ENCODE measurements around the gene KIRREL3.

KIRREL3 gene

DNA sequence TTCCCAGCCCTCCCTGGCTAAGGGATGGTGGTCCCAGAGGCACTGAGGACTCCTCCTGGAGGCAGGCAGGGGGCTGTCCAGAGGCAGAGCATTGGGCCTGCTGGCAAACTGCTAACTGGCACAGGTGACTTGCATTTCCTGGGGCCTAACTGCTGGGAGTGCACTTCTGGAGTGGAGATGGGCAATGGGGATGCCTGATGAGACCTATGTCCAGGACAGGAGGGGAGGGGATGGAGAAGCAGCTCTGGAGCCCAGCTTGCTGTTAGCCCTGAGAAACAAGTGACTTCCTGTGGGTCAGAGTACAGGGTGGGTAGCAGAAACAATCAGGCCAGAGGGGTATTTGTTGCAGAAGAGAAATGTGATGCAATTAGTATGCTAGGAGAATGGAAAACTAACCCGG, 391.9 kb downstream of the KIRREL3 start:
- Histone ChIP-seq H3K9me3 (ENCODE audit: control insufficient read depth, insufficient read depth, low read length) (no peaks in the 10 kb centered on the region), H3K27ac (ENCODE audit: low read depth, low read length) (no peak overlapping the region), H3K9ac (ENCODE audit: low read depth, low read length) (no peak overlapping the region), H3K4me3 (ENCODE audit: low read depth, low read length) (no peak overlapping the region), H3K4me1 (ENCODE audit: control insufficient read depth, insufficient read depth, low read length) (peaks cover 16% of the 10 kb centered on the region; the same call in 1 of the 2 replicates), H3K27me3 (ENCODE audit: control insufficient read depth, insufficient read depth, low read length) (no peaks in the 10 kb centered on the region), H3K36me3 (ENCODE audit: control insufficient read depth, insufficient read depth, low read length) (no peaks in the 10 kb centered on the region)

DNA sequence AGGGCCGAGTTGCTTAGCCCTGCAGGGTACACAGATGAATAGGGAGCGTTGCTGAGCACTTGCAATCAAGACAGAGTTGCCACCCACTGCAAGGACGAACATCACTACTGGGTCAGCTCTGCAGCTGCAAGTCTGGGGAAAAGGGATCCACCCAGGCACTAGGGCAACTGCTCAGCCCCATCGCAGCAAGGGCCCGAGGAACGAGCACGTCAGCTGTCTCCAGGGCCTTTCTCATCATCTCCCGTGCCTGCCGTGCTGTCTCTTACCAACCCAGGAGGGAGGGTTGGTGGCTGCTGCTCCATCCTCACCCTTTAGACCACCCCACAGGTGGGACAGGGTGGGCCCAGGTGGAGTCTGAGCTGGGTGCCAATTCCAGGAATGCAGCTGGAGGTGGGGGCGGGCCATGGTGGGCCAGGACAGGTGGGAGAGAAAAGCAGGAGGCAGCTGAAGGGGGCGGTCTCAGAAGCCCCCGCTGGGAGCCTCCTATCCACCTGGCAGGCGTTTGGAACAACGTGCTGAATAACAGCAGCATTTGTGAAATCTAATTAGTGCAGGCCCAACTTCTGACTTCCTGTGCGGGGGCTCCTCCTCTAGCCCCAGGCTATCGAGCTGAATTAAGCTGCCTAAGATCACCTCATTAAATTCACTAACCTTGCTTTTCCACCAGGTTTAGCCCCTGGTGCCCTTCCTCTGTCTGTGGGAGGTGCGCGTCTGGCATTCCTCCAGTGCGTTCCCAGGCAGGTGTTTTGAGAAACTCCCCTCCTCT, 392.6 kb downstream of the KIRREL3 start:
- Histone ChIP-seq H3K9me3 (ENCODE audit: control insufficient read depth, insufficient read depth, low read length) (no peaks in the 10 kb centered on the region), H3K27ac (ENCODE audit: low read depth, low read length) (no peak overlapping the region), H3K27me3 (ENCODE audit: control insufficient read depth, insufficient read depth, low read length) (no peaks in the 10 kb centered on the region), H3K36me3 (ENCODE audit: control insufficient read depth, insufficient read depth, low read length) (no peaks in the 10 kb centered on the region), H3K4me1 (ENCODE audit: control insufficient read depth, insufficient read depth, low read length) (peaks cover 16% of the 10 kb centered on the region; the same call in 1 of the 2 replicates), H3K9ac (ENCODE audit: low read depth, low read length) (no peak overlapping the region), H3K4me3 (ENCODE audit: low read depth, low read length) (0 out of 2 replicates have a peak overlapping the region, but pooled peaks have one; percentile 0)

DNA sequence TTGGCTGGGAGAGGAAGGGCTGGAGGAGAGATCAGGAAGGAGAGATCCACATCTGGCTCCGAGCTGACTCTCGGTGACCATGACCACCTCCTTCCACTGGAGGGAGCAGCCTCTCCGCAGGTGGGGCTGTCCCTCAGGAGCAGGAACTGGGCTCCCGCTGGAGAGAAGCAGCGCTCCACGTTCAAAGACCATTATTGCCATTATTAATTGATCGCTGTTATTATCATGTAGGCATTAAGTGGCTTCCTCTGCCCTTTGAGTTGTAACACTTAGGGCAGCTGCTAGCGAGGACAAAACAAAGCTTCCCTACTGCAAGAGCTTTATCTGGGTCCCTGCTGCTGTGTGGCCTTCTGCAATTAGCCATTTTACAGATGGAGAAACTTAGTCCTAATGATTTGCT, 393.2 kb downstream of the KIRREL3 start:
- H3K36me3 ChIP-seq (ENCODE audit: control insufficient read depth, insufficient read depth, low read length) = no peaks in the 10 kb centered on the region
- H3K9ac ChIP-seq (ENCODE audit: low read depth, low read length) = no peak overlapping the region
- peaks cover 21% of the 10 kb centered on the region; the same call in 1 of the 2 replicates for H3K4me1 ChIP-seq (ENCODE audit: control insufficient read depth, insufficient read depth, low read length)
- H3K4me3 ChIP-seq (ENCODE audit: low read depth, low read length) = 0 out of 2 replicates have a peak overlapping the region, but pooled peaks have one; percentile 0
- H3K9me3 ChIP-seq (ENCODE audit: control insufficient read depth, insufficient read depth, low read length) = no peaks in the 10 kb centered on the region
- no peaks in the 10 kb centered on the region for H3K27me3 ChIP-seq (ENCODE audit: control insufficient read depth, insufficient read depth, low read length)
- no peak overlapping the region for H3K27ac ChIP-seq (ENCODE audit: low read depth, low read length)

DNA sequence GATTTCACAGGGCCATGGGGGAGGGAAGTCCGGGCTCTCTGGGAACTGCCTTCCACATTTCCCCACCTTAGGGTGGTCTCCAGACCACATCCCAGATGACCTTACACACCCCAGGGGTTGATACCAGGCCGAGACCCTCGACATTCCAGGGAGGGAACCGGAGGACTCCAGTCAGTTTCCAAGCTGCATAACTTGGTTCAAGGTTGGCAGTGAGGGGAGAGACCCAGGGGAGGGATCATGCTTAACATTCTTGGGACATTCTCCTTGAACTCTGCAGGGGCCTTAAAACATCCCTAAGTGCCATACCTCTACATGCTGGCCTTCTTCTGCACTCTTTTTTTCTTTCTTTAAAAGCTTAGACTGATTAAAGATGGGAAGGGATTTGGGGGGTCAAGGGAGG, 394.1 kb downstream of the KIRREL3 start:
- Histone ChIP-seq H3K36me3 (ENCODE audit: control insufficient read depth, insufficient read depth, low read length) (no peaks in the 10 kb centered on the region), H3K27me3 (ENCODE audit: control insufficient read depth, insufficient read depth, low read length) (no peaks in the 10 kb centered on the region), H3K4me3 (ENCODE audit: low read depth, low read length) (no peak overlapping the region), H3K9ac (ENCODE audit: low read depth, low read length) (no peak overlapping the region), H3K4me1 (ENCODE audit: control insufficient read depth, insufficient read depth, low read length) (peaks cover 30% of the 10 kb centered on the region), H3K27ac (ENCODE audit: low read depth, low read length) (no peak overlapping the region), H3K9me3 (ENCODE audit: control insufficient read depth, insufficient read depth, low read length) (no peaks in the 10 kb centered on the region)

DNA sequence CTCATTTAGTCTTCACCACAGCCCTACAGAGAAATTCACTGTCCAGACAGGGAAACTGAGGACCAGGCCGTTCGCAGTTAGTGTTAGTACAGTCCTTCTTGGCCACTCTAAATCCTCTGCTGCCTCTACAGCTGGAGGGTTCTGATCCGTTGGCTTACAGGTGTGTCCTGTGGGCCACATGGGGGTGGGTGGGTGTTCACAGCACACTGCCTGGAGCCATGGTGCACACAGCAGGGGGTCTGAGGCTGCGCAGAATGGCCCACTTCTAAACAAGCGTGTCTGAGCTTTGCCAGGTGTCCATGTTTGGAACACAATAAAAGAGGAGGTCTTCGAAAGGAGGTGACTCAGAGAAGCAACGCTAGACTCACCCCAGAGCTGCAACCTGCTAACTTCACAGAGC, 396.1 kb downstream of the KIRREL3 start:
- Histone ChIP-seq H3K9me3 (ENCODE audit: control insufficient read depth, insufficient read depth, low read length) (no peaks in the 10 kb centered on the region), H3K36me3 (ENCODE audit: control insufficient read depth, insufficient read depth, low read length) (no peaks in the 10 kb centered on the region), H3K4me1 (ENCODE audit: control insufficient read depth, insufficient read depth, low read length) (peaks cover 41% of the 10 kb centered on the region), H3K9ac (ENCODE audit: low read depth, low read length) (no peak overlapping the region), H3K27ac (ENCODE audit: low read depth, low read length) (no peak overlapping the region), H3K27me3 (ENCODE audit: control insufficient read depth, insufficient read depth, low read length) (no peaks in the 10 kb centered on the region), H3K4me3 (ENCODE audit: low read depth, low read length) (no peak overlapping the region)

DNA sequence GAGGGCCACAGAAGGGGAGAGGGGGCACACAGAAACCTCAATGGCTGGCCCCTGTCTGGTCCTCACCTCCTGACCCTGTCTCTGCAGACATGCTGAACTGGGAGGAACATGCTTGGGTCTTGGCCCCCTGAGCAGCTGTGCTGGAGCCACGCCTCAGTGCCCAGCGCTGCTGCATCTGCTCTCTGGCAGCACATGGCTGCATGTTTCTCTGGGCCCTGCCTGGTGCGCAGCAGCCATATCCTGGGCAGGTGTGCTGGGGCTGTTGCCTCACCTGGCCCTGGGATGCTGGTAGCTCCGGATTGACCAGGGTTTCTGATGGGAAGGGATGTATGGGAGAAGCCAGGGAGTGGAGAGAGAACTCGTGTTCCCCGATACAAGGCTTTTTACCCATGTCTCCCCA, 397.1 kb downstream of the KIRREL3 start:
- H3K4me1 ChIP-seq (ENCODE audit: control insufficient read depth, insufficient read depth, low read length) = peaks cover 36% of the 10 kb centered on the region
- H3K9ac ChIP-seq (ENCODE audit: low read depth, low read length) = no peak overlapping the region
- H3K4me3 ChIP-seq (ENCODE audit: low read depth, low read length) = no peak overlapping the region
- no peaks in the 10 kb centered on the region for H3K9me3 ChIP-seq (ENCODE audit: control insufficient read depth, insufficient read depth, low read length)
- H3K27me3 ChIP-seq (ENCODE audit: control insufficient read depth, insufficient read depth, low read length) = no peaks in the 10 kb centered on the region
- no peaks in the 10 kb centered on the region for H3K36me3 ChIP-seq (ENCODE audit: control insufficient read depth, insufficient read depth, low read length)
- H3K27ac ChIP-seq (ENCODE audit: low read depth, low read length) = no peak overlapping the region

DNA sequence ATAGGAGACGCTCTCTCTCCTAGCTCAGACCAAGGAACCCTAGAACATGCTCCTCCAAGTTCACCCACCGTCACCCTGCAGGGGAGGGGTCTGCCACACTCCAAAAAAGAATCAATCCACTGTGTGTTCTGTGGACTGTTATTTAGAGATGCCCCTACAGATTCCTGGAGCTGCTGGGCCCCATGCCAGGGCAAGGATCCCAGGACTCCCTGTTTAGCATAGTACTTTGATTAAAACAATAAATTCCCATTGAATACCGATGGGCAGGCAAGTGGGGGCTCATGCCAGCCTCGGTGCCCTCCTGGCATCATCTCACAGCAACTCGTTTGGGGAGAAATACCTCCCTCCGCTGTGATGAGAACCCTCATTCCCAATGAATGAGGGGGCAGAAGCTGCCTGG, 397.6 kb downstream of the KIRREL3 start:
- Histone ChIP-seq H3K4me1 (ENCODE audit: control insufficient read depth, insufficient read depth, low read length) (peaks cover 31% of the 10 kb centered on the region), H3K27ac (ENCODE audit: low read depth, low read length) (no peak overlapping the region), H3K9ac (ENCODE audit: low read depth, low read length) (no peak overlapping the region), H3K36me3 (ENCODE audit: control insufficient read depth, insufficient read depth, low read length) (no peaks in the 10 kb centered on the region), H3K4me3 (ENCODE audit: low read depth, low read length) (no peak overlapping the region), H3K27me3 (ENCODE audit: control insufficient read depth, insufficient read depth, low read length) (no peaks in the 10 kb centered on the region), H3K9me3 (ENCODE audit: control insufficient read depth, insufficient read depth, low read length) (no peaks in the 10 kb centered on the region)

DNA sequence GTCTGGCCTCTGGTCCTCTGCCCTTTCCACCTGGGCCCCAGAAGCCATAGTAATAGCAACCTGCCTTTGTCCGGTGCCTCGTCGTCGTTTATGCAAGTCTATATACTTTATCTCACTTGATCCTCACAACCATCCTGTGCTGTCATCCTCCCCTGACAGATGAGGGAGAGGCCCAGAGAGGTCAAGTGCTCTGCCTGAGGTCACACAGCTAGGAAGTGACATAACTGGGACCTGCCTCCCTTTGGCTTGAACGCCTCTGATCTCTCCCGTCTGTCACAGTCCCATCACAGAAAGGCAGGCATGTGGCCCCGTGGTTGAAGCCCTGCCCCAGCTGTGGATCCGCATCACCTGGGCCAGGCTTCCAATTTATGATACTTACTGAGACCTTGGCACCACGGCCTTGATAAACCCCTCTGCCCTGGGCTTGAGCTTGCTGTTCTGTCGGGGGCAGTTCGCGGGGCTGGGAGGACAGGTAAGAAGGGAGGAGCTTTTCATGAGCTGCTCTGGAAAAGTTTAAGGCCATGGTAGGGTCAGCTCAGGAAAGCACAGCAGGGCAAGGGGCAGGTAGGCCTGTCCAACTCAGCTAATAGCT, 398.1 kb downstream of the KIRREL3 start:
- Histone ChIP-seq H3K9ac (ENCODE audit: low read depth, low read length) (no peak overlapping the region), H3K27ac (ENCODE audit: low read depth, low read length) (peak overlapping the region; percentile 90), H3K27me3 (ENCODE audit: control insufficient read depth, insufficient read depth, low read length) (no peaks in the 10 kb centered on the region), H3K9me3 (ENCODE audit: control insufficient read depth, insufficient read depth, low read length) (no peaks in the 10 kb centered on the region), H3K4me1 (ENCODE audit: control insufficient read depth, insufficient read depth, low read length) (peaks cover 26% of the 10 kb centered on the region), H3K36me3 (ENCODE audit: control insufficient read depth, insufficient read depth, low read length) (no peaks in the 10 kb centered on the region), H3K4me3 (ENCODE audit: low read depth, low read length) (0 out of 2 replicates have a peak overlapping the region, but pooled peaks have one; percentile 16)

DNA sequence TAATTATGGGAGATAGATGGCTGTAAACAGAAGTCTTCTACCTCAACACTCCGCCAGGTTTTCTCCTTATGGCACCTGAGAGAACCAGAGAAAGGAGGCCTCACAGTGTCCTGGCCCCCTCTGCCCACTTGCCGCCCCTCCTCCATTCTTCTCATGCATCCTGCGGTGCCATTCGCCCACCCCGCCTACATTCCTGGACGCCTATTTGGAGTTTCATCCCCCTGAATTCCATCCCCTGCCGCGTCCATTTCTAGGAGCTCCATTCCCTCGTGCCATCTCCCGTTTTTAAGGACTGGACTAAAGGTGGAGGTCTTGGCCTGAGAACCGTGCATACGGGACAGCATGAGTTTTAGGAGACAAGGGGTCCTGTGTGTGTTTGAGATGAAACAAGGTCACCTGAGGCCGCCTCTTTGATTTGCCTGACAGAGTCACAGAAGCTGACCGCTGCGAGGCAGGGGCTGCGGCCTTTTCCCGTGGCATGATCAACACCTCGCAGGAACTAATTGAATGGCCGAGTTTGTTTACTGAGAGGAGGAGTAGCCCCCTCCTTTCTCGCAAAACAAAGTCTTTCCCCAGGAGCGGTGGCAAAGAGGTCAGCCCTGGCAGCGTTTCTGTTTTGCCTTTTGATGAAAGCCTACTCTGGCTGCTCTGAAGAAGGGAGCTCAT, 398.9 kb downstream of the KIRREL3 start:
- H3K9me3 ChIP-seq (ENCODE audit: control insufficient read depth, insufficient read depth, low read length) = no peaks in the 10 kb centered on the region
- H3K9ac ChIP-seq (ENCODE audit: low read depth, low read length) = no peak overlapping the region
- 0 out of 2 replicates have a peak overlapping the region, but pooled peaks have one; percentile 16 for H3K4me3 ChIP-seq (ENCODE audit: low read depth, low read length)
- no peaks in the 10 kb centered on the region for H3K36me3 ChIP-seq (ENCODE audit: control insufficient read depth, insufficient read depth, low read length)
- H3K27me3 ChIP-seq (ENCODE audit: control insufficient read depth, insufficient read depth, low read length) = no peaks in the 10 kb centered on the region
- peaks cover 25% of the 10 kb centered on the region for H3K4me1 ChIP-seq (ENCODE audit: control insufficient read depth, insufficient read depth, low read length)
- peak overlapping the region; percentile 90 for H3K27ac ChIP-seq (ENCODE audit: low read depth, low read length)

DNA sequence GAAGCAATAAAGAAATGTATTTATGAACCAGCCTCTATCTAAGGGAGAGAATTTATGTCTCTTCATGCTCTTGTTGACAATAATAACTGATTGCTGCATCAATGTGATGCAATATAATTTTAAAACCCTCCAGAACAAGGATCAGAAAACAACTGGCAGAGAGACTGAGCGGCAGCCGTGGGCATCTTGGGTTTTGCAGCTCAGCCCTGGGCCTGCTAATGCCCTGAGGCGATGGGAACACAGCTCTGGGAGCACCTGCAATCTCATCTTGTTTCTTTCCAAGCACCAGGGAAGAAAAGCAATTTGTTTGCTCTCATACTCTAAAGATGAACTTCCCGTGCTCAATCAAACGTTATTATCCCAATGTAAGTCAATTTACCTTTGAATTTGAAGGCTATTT, 399.4 kb downstream of the KIRREL3 start:
- no peaks in the 10 kb centered on the region for H3K9me3 ChIP-seq (ENCODE audit: control insufficient read depth, insufficient read depth, low read length)
- no peaks in the 10 kb centered on the region for H3K36me3 ChIP-seq (ENCODE audit: control insufficient read depth, insufficient read depth, low read length)
- H3K27ac ChIP-seq (ENCODE audit: low read depth, low read length) = peak overlapping the region; percentile 90
- H3K4me1 ChIP-seq (ENCODE audit: control insufficient read depth, insufficient read depth, low read length) = peaks cover 25% of the 10 kb centered on the region
- H3K27me3 ChIP-seq (ENCODE audit: control insufficient read depth, insufficient read depth, low read length) = no peaks in the 10 kb centered on the region
- 0 out of 2 replicates have a peak overlapping the region, but pooled peaks have one; percentile 16 for H3K4me3 ChIP-seq (ENCODE audit: low read depth, low read length)
- H3K9ac ChIP-seq (ENCODE audit: low read depth, low read length) = no peak overlapping the region

Measured in HUES48 (cell line).